ENCODE measurements around the gene LUC7L2.

- TF ChIP-seq CTCF (IDR thresholded peaks at IDR 0.05; ENCODE audit: control extremely low read depth in 1 of 3, insufficient read depth in 1 of 3, low read depth in 1 of 3, low read length in 3 of 3) (no peak), RFX5 (IDR thresholded peaks at IDR 0.05; ENCODE audit: borderline replicate concordance, low read depth, low read length) (no peak), SIRT6 (IDR thresholded peaks at IDR 0.05; ENCODE audit: low read length) (no peak)
These were observed 41.7 kb upstream of the LUC7L2 start for GRCh38 chr7:139317939-139318505.

All from H1 (cell line).